AG04449 (cell line): Measurements from ENCODE around the gene SERPINA4.

ENCODE experiments used
- CTCF ChIA-PET: fragments of 350-600 bp; formaldehyde crosslinking; extraction: SDS; loops from one replicate; lab custom pipeline; 2021; ENCODE audit warnings: antibody characterized with exemption; lab: Yijun Ruan, JAX
- POLR2A ChIA-PET: fragments of 400-600, 350-600 bp; formaldehyde crosslinking; extraction: SDS; loops from one replicate; lab custom pipeline; 2020; ENCODE audit warnings: antibody characterized with exemption, inconsistent platforms; lab: Yijun Ruan, JAX
- DNase-seq: peaks from one replicate; pipeline ENCODE4 v3.0.0-alpha.2; 2010; ENCODE audit warnings: low read depth, low spot score
- H3K4me3 ChIP-seq: 2 replicates; pipeline ENCODE4 v1.5.1; 2011; ENCODE audit warnings: low read depth, mild to moderate bottlenecking, control low read depth, low read length
- CTCF ChIP-seq: IDR thresholded peaks from one replicate; pipeline ENCODE4 v1.5.1; 2011; ENCODE audit warnings: mild to moderate bottlenecking, moderate library complexity, low read length, control low read depth, inconsistent platforms; ENCODE audit not compliant: insufficient read depth; ENCODE audit errors: missing control alignments

The SERPINA4 gene

GRCh38 chr14:94561656-94562010, 391 bp downstream of the SERPINA4 start:
- ChIA-PET POLR2A (no interaction called here), CTCF (interaction anchor here (1.5 to 7.9 kb wide), 2 partner anchors 9 to 12 kb away, joined by 4 to 71 read pairs; no protein-coding TSS in a partner anchor)
- DNase-seq, result no peak

GRCh38 chr14:94562022-94562421, 780 bp downstream of the SERPINA4 start:
- ChIA-PET POLR2A (no interaction called here), CTCF (interaction anchor here (1.5 to 7.9 kb wide), 2 partner anchors 9 to 13 kb away, joined by 4 to 71 read pairs; no protein-coding TSS in a partner anchor)
- no peak for DNase-seq

More at GRCh38 chr14:94561656-94562010, 391 bp downstream of the SERPINA4 start:
- H3K4me3 ChIP-seq, result no peak overlapping the region
- TF ChIP-seq CTCF, result no peak

GRCh38 chr14:94562941-94563883, 2.0 kb downstream of the SERPINA4 start:
- TF ChIP-seq CTCF, result no peak
- H3K4me3 ChIP-seq, result no peak overlapping the region
- no peak for DNase-seq
- CTCF ChIA-PET, result interaction anchor here (0.6 to 7.9 kb wide), 2 partner anchors 14 to 116 kb away, joined by 3 to 71 read pairs; no protein-coding TSS in a partner anchor
- POLR2A ChIA-PET, result no interaction called here

More at GRCh38 chr14:94562022-94562421, 780 bp downstream of the SERPINA4 start:
- H3K4me3 ChIP-seq, result no peak overlapping the region
- no peak for TF ChIP-seq CTCF

- POLR2A ChIA-PET, result no interaction called here
- CTCF ChIA-PET, result interaction anchor here (1.8 kb wide), 1 partner anchor 15 kb away, joined by 13 read pairs; no protein-coding TSS in a partner anchor
- TF ChIP-seq CTCF, result no peak
- DNase-seq, result no peak
- H3K4me3 ChIP-seq, result no peak overlapping the region
These were observed 3.1 kb downstream of the SERPINA4 start for GRCh38 chr14:94564381-94564780.

- CTCF ChIA-PET, result interaction anchor here (1.1 to 1.5 kb wide), 3 partner anchors 18 to 134 kb away, joined by 4 to 7 read pairs (median 6); no protein-coding TSS in a partner anchor
These were observed 6.9 kb downstream of the SERPINA4 start for GRCh38 chr14:94568186-94568585.

More at GRCh38 chr14:94568186-94568585, 6.9 kb downstream of the SERPINA4 start:
- no peak for DNase-seq
- no peak for TF ChIP-seq CTCF
- no peak overlapping the region for H3K4me3 ChIP-seq
- POLR2A ChIA-PET, result no interaction called here
